Measurements from ENCODE around the gene PDZK1IP1.
"Not testable (repeated sequence)": the region's sequence is repeated elsewhere in the genome, so short reads cannot be mapped to it uniquely, and the experiment has no call there.

Gene PDZK1IP1

GRCh38 chr1:47181095-47181954 lies 8.5 kb downstream of the PDZK1IP1 start:
- DNase-seq (ENCODE audit: low read depth, low spot score) = no peak

- no peak for DNase-seq (ENCODE audit: low read depth, low spot score)
Observed at GRCh38 chr1:47180603-47181094, 9.2 kb downstream of the PDZK1IP1 start.

- DNase-seq (ENCODE audit: low read depth, low spot score) = no peak
Observed at GRCh38 chr1:47179988-47180563, 9.8 kb downstream of the PDZK1IP1 start.

GRCh38 chr1:47179017-47179987 lies 10.5 kb downstream of the PDZK1IP1 start:
- peak; percentile 41 for DNase-seq (ENCODE audit: low read depth, low spot score)

- no peak for DNase-seq (ENCODE audit: low read depth, low spot score)
Observed at GRCh38 chr1:47178654-47179016, 11.2 kb downstream of the PDZK1IP1 start.

GRCh38 chr1:47178020-47178419 lies 11.8 kb downstream of the PDZK1IP1 start:
- no peak for DNase-seq (ENCODE audit: low read depth, low spot score)

- no peak for DNase-seq (ENCODE audit: low read depth, low spot score)
Observed at GRCh38 chr1:47175227-47175934, 14.5 kb downstream of the PDZK1IP1 start.

GRCh38 chr1:47174656-47175020 lies 15.2 kb downstream of the PDZK1IP1 start:
- DNase-seq (ENCODE audit: low read depth, low spot score) = no peak

- no peak for DNase-seq (ENCODE audit: low read depth, low spot score)
Observed at GRCh38 chr1:47172782-47173181, 17.1 kb downstream of the PDZK1IP1 start.

- no peak for DNase-seq (ENCODE audit: low read depth, low spot score)
Observed at GRCh38 chr1:47164552-47164951, 25.3 kb downstream of the PDZK1IP1 start.

- no peak for DNase-seq (ENCODE audit: low read depth, low spot score)
Observed at GRCh38 chr1:47161298-47162040, 28.4 kb downstream of the PDZK1IP1 start.

- no peak for DNase-seq (ENCODE audit: low read depth, low spot score)
Observed at GRCh38 chr1:47160716-47161115, 29.1 kb downstream of the PDZK1IP1 start.

- not testable (repeated sequence) for DNase-seq (ENCODE audit: low read depth, low spot score)
Observed at GRCh38 chr1:47157957-47158356, 31.9 kb downstream of the PDZK1IP1 start.

GRCh38 chr1:47156457-47156856 lies 33.4 kb downstream of the PDZK1IP1 start:
- not testable (repeated sequence) for DNase-seq (ENCODE audit: low read depth, low spot score)

GRCh38 chr1:47149162-47149561 lies 40.7 kb downstream of the PDZK1IP1 start:
- not testable (repeated sequence) for DNase-seq (ENCODE audit: low read depth, low spot score)

- no peak for DNase-seq (ENCODE audit: low read depth, low spot score)
Observed at GRCh38 chr1:47147047-47147785, 42.6 kb downstream of the PDZK1IP1 start.

- DNase-seq (ENCODE audit: low read depth, low spot score) = not testable (repeated sequence)
Observed at GRCh38 chr1:47146495-47146894, 43.3 kb downstream of the PDZK1IP1 start.

- not testable (repeated sequence) for DNase-seq (ENCODE audit: low read depth, low spot score)
Observed at GRCh38 chr1:47143654-47144053, 46.2 kb downstream of the PDZK1IP1 start.

- not testable (repeated sequence) for DNase-seq (ENCODE audit: low read depth, low spot score)
Observed at GRCh38 chr1:47140358-47140757, 49.5 kb downstream of the PDZK1IP1 start.
